Mesothelial cell of epicardium (in vitro differentiated cells): ENCODE data around the gene FAM124A. TPM values are rescaled to one million over a fixed set of nuclear protein-coding genes. Genes with fewer than 3 reads are reported as not detected.
A peak's percentile ranks its signal among the peaks of the same experiment; 100 is the strongest.

Experiments used
- DNase-seq, 2 experiments: peaks; one replicate each; pipeline ENCODE4 v3.0.0; 2021; ENCODE audit warnings: low spot score in 2 of 2; ENCODE audit not compliant: unreplicated experiment in 2 of 2
- H3K27ac Mint-ChIP-seq: 2 replicates; pipeline ENCODE4 v1.8.0; 2021; ENCODE audit warnings: mixed read lengths
- H3K27me3 Mint-ChIP-seq: 2 replicates; pipeline ENCODE4 v1.8.0; 2021; ENCODE audit warnings: low read depth, mixed read lengths
- H3K36me3 Mint-ChIP-seq: 2 replicates; pipeline ENCODE4 v1.8.0; 2021; ENCODE audit warnings: mixed read lengths
- H3K4me1 Mint-ChIP-seq: 2 replicates; pipeline ENCODE4 v1.8.0; 2021; ENCODE audit warnings: mixed read lengths
- H3K4me3 Mint-ChIP-seq: 2 replicates; pipeline ENCODE4 v1.8.0; 2021; ENCODE audit warnings: mild to moderate bottlenecking, moderate library complexity, mixed read lengths
- H3K9me3 Mint-ChIP-seq: 2 replicates; pipeline ENCODE4 v1.8.0; 2021; ENCODE audit warnings: mixed read lengths
- total RNA-seq: library from RNA; stranded (reverse); gene quantifications from 3 replicates; pipeline ENCODE4 v1.2.1, GENCODE V29; 2021
- TF ChIP-seq, protein P1 (sequence below): fragments of 200-600 bp; sonication (generic); IDR thresholded peaks from one replicate; pipeline ENCODE4 v1.5.0; 2021; ENCODE audit warnings: antibody characterized with exemption; ENCODE audit not compliant: unreplicated experiment

FAM124A gene
- total RNA-seq, 1 donor from 2014 or later: 0.78 TPM

DNA sequence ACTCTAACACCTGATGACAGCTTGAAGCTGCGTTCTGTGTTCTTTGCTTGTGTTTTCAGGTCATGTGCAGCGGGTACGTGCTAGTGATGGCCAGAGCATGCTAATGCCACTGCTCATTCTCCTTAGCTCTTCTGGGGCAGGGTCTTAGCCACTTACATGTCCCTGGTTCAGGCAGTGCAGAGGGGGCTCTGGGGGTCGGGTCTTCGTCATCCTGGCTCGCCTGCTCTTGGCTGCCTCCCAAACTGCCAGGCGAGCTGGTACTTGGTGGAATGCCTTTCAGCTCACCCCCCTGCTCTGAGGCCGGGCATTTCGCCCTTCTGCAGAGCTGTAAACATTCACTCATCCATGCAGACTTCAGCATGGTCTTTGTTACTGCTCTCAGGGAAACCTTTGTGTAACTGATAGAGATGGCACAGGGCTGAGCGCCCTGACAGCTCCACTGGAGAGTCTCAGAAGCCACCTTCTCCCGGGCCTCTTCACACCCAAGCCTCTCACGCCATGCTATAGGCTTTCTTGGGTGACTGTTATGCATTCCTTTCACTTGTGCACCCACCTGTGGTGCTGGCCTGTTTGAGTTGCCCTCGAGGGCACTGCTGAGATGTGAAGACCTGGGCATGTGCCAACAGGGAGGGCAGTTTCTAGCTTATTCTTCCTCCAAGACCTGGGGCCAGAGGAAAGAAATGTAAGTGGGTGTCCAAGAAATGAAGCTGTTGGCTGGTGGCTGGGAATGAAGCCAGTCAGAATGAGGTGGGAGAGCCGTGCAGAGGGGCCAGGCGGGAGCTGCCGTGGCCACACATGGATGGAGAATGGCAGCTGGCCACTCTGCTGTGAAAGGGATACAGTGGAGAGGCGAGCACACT lies 24.4 kb downstream of the FAM124A start:
- no peak for DNase-seq
- H3K4me1 Mint-ChIP-seq: peaks cover 36% of the 10 kb centered on the region
- no peaks in the 10 kb centered on the region for H3K36me3 Mint-ChIP-seq
- peak overlapping the region; percentile 26 for H3K27ac Mint-ChIP-seq
- TF ChIP-seq, protein P1, sequence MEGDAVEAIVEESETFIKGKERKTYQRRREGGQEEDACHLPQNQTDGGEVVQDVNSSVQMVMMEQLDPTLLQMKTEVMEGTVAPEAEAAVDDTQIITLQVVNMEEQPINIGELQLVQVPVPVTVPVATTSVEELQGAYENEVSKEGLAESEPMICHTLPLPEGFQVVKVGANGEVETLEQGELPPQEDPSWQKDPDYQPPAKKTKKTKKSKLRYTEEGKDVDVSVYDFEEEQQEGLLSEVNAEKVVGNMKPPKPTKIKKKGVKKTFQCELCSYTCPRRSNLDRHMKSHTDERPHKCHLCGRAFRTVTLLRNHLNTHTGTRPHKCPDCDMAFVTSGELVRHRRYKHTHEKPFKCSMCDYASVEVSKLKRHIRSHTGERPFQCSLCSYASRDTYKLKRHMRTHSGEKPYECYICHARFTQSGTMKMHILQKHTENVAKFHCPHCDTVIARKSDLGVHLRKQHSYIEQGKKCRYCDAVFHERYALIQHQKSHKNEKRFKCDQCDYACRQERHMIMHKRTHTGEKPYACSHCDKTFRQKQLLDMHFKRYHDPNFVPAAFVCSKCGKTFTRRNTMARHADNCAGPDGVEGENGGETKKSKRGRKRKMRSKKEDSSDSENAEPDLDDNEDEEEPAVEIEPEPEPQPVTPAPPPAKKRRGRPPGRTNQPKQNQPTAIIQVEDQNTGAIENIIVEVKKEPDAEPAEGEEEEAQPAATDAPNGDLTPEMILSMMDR: no peak
- no peaks in the 10 kb centered on the region for H3K9me3 Mint-ChIP-seq
- peaks cover 19% of the 10 kb centered on the region for H3K27me3 Mint-ChIP-seq
- no peak overlapping the region for H3K4me3 Mint-ChIP-seq

DNA sequence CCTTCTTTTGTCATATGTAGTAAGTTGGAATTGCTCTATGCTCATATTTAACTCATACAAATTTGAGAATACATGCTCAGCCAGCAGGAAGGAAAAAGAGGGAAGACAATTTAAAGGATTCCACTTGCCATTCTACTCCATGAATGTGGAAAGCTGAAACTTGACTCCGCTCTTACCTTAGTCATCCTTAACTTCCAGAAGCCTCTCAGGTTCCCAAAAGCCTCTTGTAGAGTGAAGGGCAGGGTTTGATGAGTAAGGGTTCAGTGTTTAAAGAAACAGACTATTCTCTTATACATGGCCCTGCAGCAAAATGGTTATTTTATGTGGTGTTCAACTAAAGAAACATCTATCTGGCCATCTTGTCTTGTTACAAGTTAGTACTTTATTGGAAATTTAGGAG lies 27.1 kb downstream of the FAM124A start:
- H3K4me3 Mint-ChIP-seq: no peak overlapping the region
- TF ChIP-seq, protein P1: no peak
- no peak overlapping the region for H3K27ac Mint-ChIP-seq
- no peaks in the 10 kb centered on the region for H3K36me3 Mint-ChIP-seq
- H3K9me3 Mint-ChIP-seq: no peaks in the 10 kb centered on the region
- DNase-seq: no peak
- H3K4me1 Mint-ChIP-seq: peaks cover 28% of the 10 kb centered on the region
- peaks cover 16% of the 10 kb centered on the region for H3K27me3 Mint-ChIP-seq

DNA sequence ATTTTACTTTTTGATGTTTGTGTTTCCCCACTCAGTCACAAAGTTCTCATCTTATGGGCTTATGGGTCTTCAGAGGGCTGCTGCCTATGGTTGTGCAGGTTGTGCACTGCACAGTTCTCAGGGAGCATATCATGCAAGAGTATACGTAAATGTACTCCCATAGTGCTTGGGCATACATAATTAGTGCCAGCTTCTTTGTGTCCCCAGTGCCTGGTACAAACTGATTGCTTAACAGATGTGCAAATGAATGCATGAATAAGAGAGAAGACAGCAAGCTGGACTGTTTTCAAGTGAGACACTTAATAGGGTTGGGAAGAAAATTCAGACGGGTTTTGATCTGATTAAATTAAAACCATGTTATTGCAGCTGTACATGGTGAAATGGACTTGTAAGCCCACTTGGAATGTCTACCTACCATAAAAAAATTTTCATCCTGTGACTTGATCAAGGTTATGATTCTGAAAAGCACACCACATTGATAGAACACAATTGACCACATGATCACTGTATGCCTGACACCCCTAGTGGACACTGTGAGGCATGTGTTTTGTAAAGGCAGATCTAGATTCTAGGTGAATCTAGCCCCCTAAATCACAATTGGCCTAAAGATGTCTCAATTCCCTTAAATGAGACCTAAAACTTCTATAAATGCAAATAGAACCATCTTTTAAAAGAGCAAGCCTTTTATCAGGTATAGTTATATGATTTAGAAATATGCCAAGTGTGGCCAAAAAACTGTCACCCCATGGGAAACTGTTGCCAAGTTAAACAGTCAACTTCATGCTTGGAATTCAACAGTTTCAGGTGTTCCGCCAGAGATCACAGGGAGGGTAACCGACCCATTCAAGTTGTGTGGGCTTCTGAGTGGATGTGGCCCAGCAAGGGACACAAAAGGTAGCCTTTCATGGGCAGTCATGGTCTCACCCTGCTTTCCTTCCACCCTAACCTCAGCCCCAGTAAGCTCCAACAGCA lies 27.9 kb downstream of the FAM124A start:
- peaks cover 28% of the 10 kb centered on the region for H3K4me1 Mint-ChIP-seq
- H3K9me3 Mint-ChIP-seq: no peaks in the 10 kb centered on the region
- H3K4me3 Mint-ChIP-seq: no peak overlapping the region
- no peaks in the 10 kb centered on the region for H3K36me3 Mint-ChIP-seq
- H3K27me3 Mint-ChIP-seq: peaks cover 9% of the 10 kb centered on the region
- no peak overlapping the region for H3K27ac Mint-ChIP-seq
- TF ChIP-seq, protein P1: peak; percentile 24
- no peak for DNase-seq

DNA sequence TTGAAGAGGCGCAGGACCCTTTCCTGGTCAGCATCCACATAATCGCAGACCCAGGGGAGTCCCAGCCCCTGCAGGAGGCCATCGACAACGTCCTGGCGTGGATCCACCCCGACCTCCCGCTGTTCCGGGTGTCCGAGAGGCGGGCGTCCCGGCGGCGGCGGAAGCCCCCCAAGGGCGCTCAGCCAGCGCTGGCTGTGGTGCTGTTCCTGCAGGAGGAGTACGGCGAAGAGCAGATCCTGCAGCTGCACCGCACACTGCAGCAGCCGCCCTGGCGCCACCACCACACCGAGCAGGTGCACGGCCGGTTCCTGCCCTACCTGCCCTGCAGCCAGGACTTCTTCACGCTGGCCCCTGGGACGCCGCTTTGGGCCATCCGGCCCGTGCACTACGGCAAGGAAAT lies 29.3 kb downstream of the FAM124A start:
- H3K36me3 Mint-ChIP-seq: no peaks in the 10 kb centered on the region
- TF ChIP-seq, protein P1: no peak
- H3K9me3 Mint-ChIP-seq: no peaks in the 10 kb centered on the region
- no peak overlapping the region for H3K27ac Mint-ChIP-seq
- DNase-seq: no peak
- peaks cover 9% of the 10 kb centered on the region for H3K27me3 Mint-ChIP-seq
- H3K4me1 Mint-ChIP-seq: peaks cover 18% of the 10 kb centered on the region
- H3K4me3 Mint-ChIP-seq: no peak overlapping the region

DNA sequence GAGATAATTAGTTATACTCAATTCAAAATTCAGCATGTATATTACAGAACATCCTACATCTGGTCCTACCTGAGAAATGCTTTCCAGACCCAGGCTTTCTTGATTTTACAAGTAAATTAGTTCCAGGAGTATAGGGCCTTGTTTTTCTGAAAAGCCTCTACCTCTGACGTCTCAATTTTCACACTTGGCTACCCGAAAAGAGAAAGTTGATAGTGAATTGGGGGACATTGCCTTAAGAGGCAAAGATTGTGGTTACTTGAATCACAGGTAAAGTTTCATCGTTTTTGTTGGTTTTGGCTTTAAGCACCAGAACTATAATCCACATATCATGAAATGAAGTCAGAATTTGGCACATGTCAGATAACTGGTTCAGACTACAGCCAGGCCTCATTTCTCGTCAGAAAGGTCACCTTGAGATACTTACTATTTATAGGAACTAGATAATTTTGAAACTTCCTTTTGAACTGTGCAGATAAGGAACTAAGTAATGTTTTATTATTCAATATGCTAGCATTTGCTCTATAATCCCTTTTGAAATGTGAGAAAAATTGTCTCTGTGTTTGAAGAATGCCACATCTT lies 30.8 kb downstream of the FAM124A start:
- Mint-ChIP-seq H3K4me3 (no peak overlapping the region), H3K36me3 (no peaks in the 10 kb centered on the region), H3K4me1 (peaks cover 12% of the 10 kb centered on the region), H3K9me3 (no peaks in the 10 kb centered on the region), H3K27ac (no peak overlapping the region), H3K27me3 (peaks cover 3% of the 10 kb centered on the region)
- TF ChIP-seq, protein P1: no peak
- no peak for DNase-seq
